Progenitor cell of endocrine pancreas (in vitro differentiated cells): ENCODE data around the gene AKAP7. TPM values are rescaled to one million over a fixed set of nuclear protein-coding genes. Genes with fewer than 3 reads are reported as not detected.

Experiments used
- DNase-seq: peaks from one replicate; pipeline ENCODE4 v3.0.0; 2021; ENCODE audit warnings: low spot score; ENCODE audit not compliant: unreplicated experiment
- H3K27ac Mint-ChIP-seq: 2 replicates; pipeline ENCODE4 v1.8.0; 2021; ENCODE audit warnings: mild to moderate bottlenecking, moderate library complexity, mixed read lengths
- H3K27me3 Mint-ChIP-seq: 2 replicates; pipeline ENCODE4 v1.8.0; 2021; ENCODE audit warnings: mixed read lengths
- H3K36me3 Mint-ChIP-seq: 2 replicates; pipeline ENCODE4 v1.8.0; 2022; ENCODE audit warnings: mixed read lengths; ENCODE audit not compliant: insufficient read depth
- H3K4me1 Mint-ChIP-seq: 2 replicates; pipeline ENCODE4 v1.8.0; 2021; ENCODE audit warnings: low read depth, mixed read lengths
- H3K4me3 Mint-ChIP-seq: 2 replicates; pipeline ENCODE4 v1.8.0; 2021; ENCODE audit warnings: low read depth, mild to moderate bottlenecking, moderate library complexity, mixed read lengths
- H3K9me3 Mint-ChIP-seq: 2 replicates; pipeline ENCODE4 v1.8.0; 2021; ENCODE audit warnings: low read depth, mixed read lengths
- total RNA-seq: library from RNA; stranded (reverse); gene quantifications from 2 replicates; pipeline ENCODE4 v1.2.1, GENCODE V29; 2021
- TF ChIP-seq, protein P1 (sequence below): fragments of 200-600 bp; sonication (generic); IDR thresholded peaks from one replicate; pipeline ENCODE4 v1.5.0; 2021; ENCODE audit warnings: antibody characterized with exemption, mild to moderate bottlenecking; ENCODE audit not compliant: unreplicated experiment

Gene AKAP7
- total RNA-seq, 1 donor from 2014 or later: 25.5 TPM

- Mint-ChIP-seq H3K9me3 (peaks cover 11% of the 10 kb centered on the region), H3K4me3 (no peak overlapping the region), H3K4me1 (no peaks in the 10 kb centered on the region), H3K27ac (no peak overlapping the region), H3K36me3 (peaks cover 17% of the 10 kb centered on the region), H3K27me3 (no peaks in the 10 kb centered on the region)
- TF ChIP-seq, protein P1, sequence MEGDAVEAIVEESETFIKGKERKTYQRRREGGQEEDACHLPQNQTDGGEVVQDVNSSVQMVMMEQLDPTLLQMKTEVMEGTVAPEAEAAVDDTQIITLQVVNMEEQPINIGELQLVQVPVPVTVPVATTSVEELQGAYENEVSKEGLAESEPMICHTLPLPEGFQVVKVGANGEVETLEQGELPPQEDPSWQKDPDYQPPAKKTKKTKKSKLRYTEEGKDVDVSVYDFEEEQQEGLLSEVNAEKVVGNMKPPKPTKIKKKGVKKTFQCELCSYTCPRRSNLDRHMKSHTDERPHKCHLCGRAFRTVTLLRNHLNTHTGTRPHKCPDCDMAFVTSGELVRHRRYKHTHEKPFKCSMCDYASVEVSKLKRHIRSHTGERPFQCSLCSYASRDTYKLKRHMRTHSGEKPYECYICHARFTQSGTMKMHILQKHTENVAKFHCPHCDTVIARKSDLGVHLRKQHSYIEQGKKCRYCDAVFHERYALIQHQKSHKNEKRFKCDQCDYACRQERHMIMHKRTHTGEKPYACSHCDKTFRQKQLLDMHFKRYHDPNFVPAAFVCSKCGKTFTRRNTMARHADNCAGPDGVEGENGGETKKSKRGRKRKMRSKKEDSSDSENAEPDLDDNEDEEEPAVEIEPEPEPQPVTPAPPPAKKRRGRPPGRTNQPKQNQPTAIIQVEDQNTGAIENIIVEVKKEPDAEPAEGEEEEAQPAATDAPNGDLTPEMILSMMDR: no peak
- no peak for DNase-seq
Observed at GRCh38 chr6:131146865-131147264, 11.6 kb downstream of the AKAP7 start.

DNA sequence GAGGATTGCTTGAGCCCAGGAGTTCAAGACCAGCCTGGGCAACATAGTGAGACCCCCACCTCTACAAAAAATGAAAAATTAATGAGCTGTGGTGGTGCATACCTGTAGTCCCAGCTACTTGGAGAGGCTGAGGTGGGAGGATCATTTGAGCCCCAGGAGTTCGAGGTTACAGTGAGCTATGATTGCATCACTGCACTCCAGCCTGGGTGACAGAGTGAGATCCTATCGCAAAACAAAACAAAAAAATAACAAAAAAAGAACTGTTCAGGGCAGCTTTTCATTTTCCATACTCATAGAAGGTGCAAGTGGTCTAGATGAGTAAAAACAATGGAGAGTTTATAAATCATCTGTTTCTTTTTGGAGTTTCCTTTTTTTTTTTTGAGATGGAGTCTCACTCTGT, 21.1 kb downstream of the AKAP7 start:
- Mint-ChIP-seq H3K27ac (no peak overlapping the region), H3K4me3 (no peak overlapping the region), H3K4me1 (no peaks in the 10 kb centered on the region)

GRCh38 chr6:131159578-131159977, 24.3 kb downstream of the AKAP7 start:
- peaks cover 5% of the 10 kb centered on the region for H3K4me1 Mint-ChIP-seq
- no peaks in the 10 kb centered on the region for H3K9me3 Mint-ChIP-seq
- no peak for DNase-seq
- no peak overlapping the region for H3K4me3 Mint-ChIP-seq
- TF ChIP-seq, protein P1: no peak
- peaks cover 4% of the 10 kb centered on the region for H3K36me3 Mint-ChIP-seq
- no peak overlapping the region for H3K27ac Mint-ChIP-seq
- no peaks in the 10 kb centered on the region for H3K27me3 Mint-ChIP-seq

More for the DNA sequence above, 21.1 kb downstream of the AKAP7 start:
- Mint-ChIP-seq H3K36me3 (no peaks in the 10 kb centered on the region), H3K27me3 (no peaks in the 10 kb centered on the region), H3K9me3 (no peaks in the 10 kb centered on the region)
- no peak for DNase-seq
- TF ChIP-seq, protein P1: no peak

GRCh38 chr6:131160254-131160758, 25.0 kb downstream of the AKAP7 start:
- no peak for DNase-seq

DNA sequence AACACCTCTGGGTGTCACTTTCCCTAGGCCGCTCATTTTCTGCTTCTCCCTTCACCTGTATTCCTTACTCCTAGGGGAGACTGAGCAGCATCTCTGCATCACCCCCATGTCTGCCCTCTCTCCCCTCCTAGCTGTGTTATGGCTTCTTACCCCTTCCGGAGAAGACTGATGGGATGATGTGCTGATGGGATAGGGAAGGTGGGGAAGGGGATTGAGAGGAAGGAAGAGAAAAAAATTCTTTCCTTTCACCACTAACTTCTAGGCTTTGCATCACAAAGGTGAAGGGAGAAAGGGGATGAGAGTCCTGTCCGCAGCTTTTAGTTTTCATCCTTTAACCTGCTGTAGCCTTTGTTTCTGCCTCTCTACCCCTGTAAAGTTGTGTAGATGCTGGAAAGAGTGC, 26.7 kb downstream of the AKAP7 start:
- Mint-ChIP-seq H3K27ac (no peak overlapping the region), H3K27me3 (no peaks in the 10 kb centered on the region), H3K9me3 (no peaks in the 10 kb centered on the region), H3K36me3 (peaks cover 6% of the 10 kb centered on the region), H3K4me3 (no peak overlapping the region), H3K4me1 (peaks cover 5% of the 10 kb centered on the region)
- DNase-seq: no peak
- TF ChIP-seq, protein P1: no peak

More at GRCh38 chr6:131160254-131160758, 25.0 kb downstream of the AKAP7 start:
- Mint-ChIP-seq H3K27me3 (no peaks in the 10 kb centered on the region), H3K4me1 (peaks cover 5% of the 10 kb centered on the region), H3K9me3 (no peaks in the 10 kb centered on the region), H3K27ac (no peak overlapping the region), H3K4me3 (no peak overlapping the region), H3K36me3 (peaks cover 4% of the 10 kb centered on the region)
- TF ChIP-seq, protein P1: no peak
